HCT116 (cell line): ENCODE data around the gene ZC3H7A. TPM values are rescaled to one million over a fixed set of nuclear protein-coding genes. Genes with fewer than 3 reads are reported as not detected.

Experiments used
- ATAC-seq: fragments of 200-7000 bp; cut with Tn5 transposase; 2 replicates; pipeline ENCODE4 v1.9.1; 2020; ENCODE audit warnings: mild to moderate bottlenecking, moderate library complexity
- BruUV-seq: library from RNA; stranded (reverse); fragments of 400-500 nt; replicated peaks from 2 replicates; lab custom pipeline; 2021; lab: Mats Ljungman, UMichigan
- CTCF ChIA-PET: fragments of 300-600 bp; sonication (Branson Sonifier 250); formaldehyde crosslinking; loops from one replicate; lab custom pipeline; 2021; ENCODE audit warnings: antibody characterized with exemption; lab: Charles Lee
- POLR2A ChIA-PET: fragments of 300-600, 350-600 bp; sonication (Branson Sonifier 250); formaldehyde crosslinking; loops from one replicate; lab custom pipeline; 2021; ENCODE audit warnings: antibody characterized with exemption; lab: Charles Lee
- RAD21 ChIA-PET, 2 experiments: fragments of 300-600 bp; sonication (Branson Sonifier 250); formaldehyde crosslinking; loops; one replicate each; lab custom pipeline; 2023; ENCODE audit warnings: low total read pairs in 2 of 2; ENCODE audit not compliant: uncharacterized antibody in 2 of 2, unreplicated experiment in 2 of 2, low non-redundant PET in 1 of 2; lab: Charles Lee
- DNase-seq: peaks from one replicate; pipeline ENCODE4 v3.0.0-alpha.2; 2010; ENCODE audit warnings: low read depth, low spot score
- H2AFZ ChIP-seq: fragments of 200-600 bp; shearing (Covaris generic), sonication (generic); 2 replicates; pipeline ENCODE4 v1.6.1; 2017; ENCODE audit warnings: low read depth, mixed run types, mixed read lengths, antibody characterized with exemption, low read length; ENCODE audit not compliant: poor library complexity, severe bottlenecking
- H3K27ac ChIP-seq: 2 replicates; pipeline ENCODE4 v1.5.1; 2012; ENCODE audit warnings: low read depth, low read length
- H3K27me3 ChIP-seq: fragments of 200-600 bp; sonication (generic); 2 replicates; pipeline ENCODE4 v1.6.1; 2016; ENCODE audit warnings: mixed run types, low read length, mixed read lengths; ENCODE audit not compliant: insufficient read depth
- H3K36me3 ChIP-seq, 2 experiments: fragments of 200-500 bp in 1 of 2; fragments of 200-600 bp in 1 of 2; sonication (Bioruptor generic) in 1 of 2; sonication (generic) in 1 of 2; 2 replicates each; pipeline versions ENCODE4 v1.5.1 to v1.6.1; 2014 to 2016; ENCODE audit warnings: low read length in 2 of 2, inconsistent platforms in 1 of 2, mixed read lengths in 1 of 2, mixed run types in 1 of 2; ENCODE audit not compliant: insufficient read depth in 2 of 2, control insufficient read depth in 1 of 2
- H3K4me1 ChIP-seq, 2 experiments: fragments of 200-600 bp in 1 of 2; sonication (generic) in 1 of 2; 2 replicates each; pipeline versions ENCODE4 v1.5.1 to v1.6.1; 2012 to 2017; ENCODE audit warnings: low read length in 2 of 2, inconsistent platforms in 1 of 2, mild to moderate bottlenecking in 1 of 2, mixed read lengths in 1 of 2, mixed run types in 1 of 2, moderate library complexity in 1 of 2; ENCODE audit not compliant: insufficient read depth in 2 of 2, control insufficient read depth in 1 of 2
- H3K4me2 ChIP-seq: fragments of 200-600 bp; sonication (generic); 2 replicates; pipeline ENCODE4 v1.6.1; 2017; ENCODE audit warnings: mixed run types, low read length, mixed read lengths
- H3K4me3 ChIP-seq, 2 experiments: fragments of 200-600 bp in 1 of 2; sonication (generic) in 1 of 2; replicated peaks in 1 of 2; 2 replicates each; pipeline ENCODE4 v1.5.1; 2011 to 2016; ENCODE audit warnings: low read length in 2 of 2, control low read depth in 1 of 2, low read depth in 1 of 2, mild to moderate bottlenecking in 1 of 2, mixed read lengths in 1 of 2, mixed run types in 1 of 2
- H3K79me2 ChIP-seq: fragments of 200-600 bp; sonication (generic); 2 replicates; pipeline ENCODE4 v1.6.1; 2017; ENCODE audit warnings: mild to moderate bottlenecking, mixed run types, low read length, moderate library complexity, mixed read lengths; ENCODE audit not compliant: insufficient read depth
- H3K9ac ChIP-seq: fragments of 200-600 bp; sonication (generic); 2 replicates; pipeline ENCODE4 v1.6.1; 2016; ENCODE audit warnings: low read length, mixed read lengths
- H3K9me2 ChIP-seq: fragments of 200-600 bp; sonication (generic), shearing (Covaris generic); 2 replicates; pipeline ENCODE4 v1.6.1; 2017; ENCODE audit warnings: mixed run types, mild to moderate bottlenecking, moderate library complexity; ENCODE audit not compliant: insufficient read depth
- H3K9me3 ChIP-seq, 2 experiments: fragments of 200-500 bp in 1 of 2; fragments of 200-600 bp in 1 of 2; sonication (Bioruptor generic) in 1 of 2; sonication (generic) in 1 of 2; 2 replicates each; pipeline ENCODE4 v1.6.1; 2014 to 2017; ENCODE audit warnings: low read length in 2 of 2, mixed read lengths in 2 of 2, inconsistent platforms in 1 of 2, low read depth in 1 of 2, mild to moderate bottlenecking in 1 of 2, mixed run types in 1 of 2, moderate library complexity in 1 of 2; ENCODE audit not compliant: control insufficient read depth in 1 of 2, insufficient read depth in 1 of 2
- H4K20me1 ChIP-seq: fragments of 200-600 bp; sonication (generic), shearing (Covaris generic); 2 replicates; pipeline ENCODE4 v1.6.1; 2017; ENCODE audit warnings: mixed run types, mild to moderate bottlenecking, moderate library complexity; ENCODE audit not compliant: insufficient read depth
- CBX3 ChIP-seq: IDR thresholded peaks from 2 replicates; pipeline ENCODE4 v1.6.1; 2012; ENCODE audit warnings: low read depth
- ELF1 ChIP-seq: IDR thresholded peaks from 2 replicates; pipeline ENCODE4 v1.6.1; 2012; ENCODE audit warnings: low read depth, borderline replicate concordance
- EZH2phosphoT487 ChIP-seq: fragments of 200-600 bp; IDR thresholded peaks from 2 replicates; pipeline ENCODE4 v1.6.1; 2018; ENCODE audit warnings: antibody characterized with exemption, borderline replicate concordance
- JUND ChIP-seq: IDR thresholded peaks from 2 replicates; pipeline ENCODE4 v1.6.1; 2012
- POLR2AphosphoS5 ChIP-seq: IDR thresholded peaks from 2 replicates; pipeline ENCODE4 v1.6.1; 2011; ENCODE audit warnings: mild to moderate bottlenecking, low read depth, low read length, moderate library complexity
- SIN3A ChIP-seq: IDR thresholded peaks from 2 replicates; pipeline ENCODE4 v1.6.1; 2012; ENCODE audit warnings: low read depth
- SP1 ChIP-seq: IDR thresholded peaks from 2 replicates; pipeline ENCODE4 v1.6.1; 2012; ENCODE audit warnings: low read depth
- YY1 ChIP-seq: IDR thresholded peaks from 2 replicates; pipeline ENCODE4 v1.6.1; 2011; ENCODE audit warnings: low read length, low read depth, moderate library complexity, mild to moderate bottlenecking; ENCODE audit not compliant: insufficient replicate concordance; ENCODE audit errors: extremely low read depth
- ZBTB33 ChIP-seq: IDR thresholded peaks from 2 replicates; pipeline ENCODE4 v1.6.1; 2011; ENCODE audit warnings: mild to moderate bottlenecking, low read length, moderate library complexity; ENCODE audit not compliant: insufficient replicate concordance; ENCODE audit errors: extremely low read depth
- ZFX ChIP-seq: fragments of 450-650 bp; IDR thresholded peaks from 2 replicates; pipeline ENCODE4 v1.6.1; 2017
- intact Hi-C: fragments of 100-400 bp; cut with micrococcal nuclease; formaldehyde crosslinking; loops from 2 replicates; pipeline ENCODE4 v1.10.0; 2022
- total RNA-seq: library from RNA; stranded (reverse); gene quantifications from one replicate; pipeline ENCODE4 v1.2.1, GENCODE V29; 2021; ENCODE audit not compliant: unreplicated experiment

The ZC3H7A gene
- total RNA-seq, 1 experiment from 2014 or later: 33.4 TPM

- Histone ChIP-seq H3K27ac (no peak overlapping the region), H2AFZ (no peak overlapping the region), H3K9me3 (no peaks in the 10 kb centered on the region)
- POLR2A ChIA-PET: no interaction called here
- TF ChIP-seq JUND: no peak
- TF ChIP-seq ELF1: no peak
- TF ChIP-seq SP1: no peak
- no peak for TF ChIP-seq CBX3
- TF ChIP-seq POLR2AphosphoS5: no peak
- no peak for TF ChIP-seq SIN3A
- TF ChIP-seq YY1: no peak
- TF ChIP-seq ZBTB33: no peak
- no peak for TF ChIP-seq EZH2phosphoT487
- TF ChIP-seq ZFX: no peak
- TF ChIP-seq, all 23 proteins: peak for 0
- no peaks in the 10 kb centered on the region for H3K9me2 ChIP-seq
- BruUV-seq: no TSS peak
- intact Hi-C loops: no loop called here
- H3K4me2 ChIP-seq: no peak overlapping the region
- CTCF ChIA-PET: no interaction called here
- RAD21 ChIA-PET: interaction anchor here in 1 of 2 experiments (0.6 kb wide), 1 partner anchor 37 kb away, joined by 3 read pairs; no protein-coding TSS in a partner anchor
- H4K20me1 ChIP-seq: no peaks in the 10 kb centered on the region
- DNase-seq (no peak), ATAC-seq (no peak)
- no peaks in the 10 kb centered on the region for H3K4me1 ChIP-seq
- no peaks in the 10 kb centered on the region for H3K27me3 ChIP-seq
- no peak overlapping the region for H3K9ac ChIP-seq
- H3K4me3 ChIP-seq: no peak overlapping the region
- H3K79me2 ChIP-seq: no peaks in the 10 kb centered on the region
- H3K36me3 ChIP-seq: peaks cover 11 to 30% of the 10 kb centered on the region in 2 experiments; a peak in 3 of 4 replicates
Measured at GRCh38 chr16:11774065-11774626, 22.9 kb downstream of the ZC3H7A start.
